ENCODE results near the gene ZDHHC21. TPM values are rescaled to one million over a fixed set of nuclear protein-coding genes. Genes with fewer than 3 reads are reported as not detected.

Gene ZDHHC21
- total and polyA plus RNA-seq, 8 donors: 2.8 to 7.2 (median 3.8) TPM

GRCh38 chr9:14561929-14562405 lies 131.3 kb downstream of the ZDHHC21 start:
- peak overlapping the region in 3 of 4 donors; percentile 12 to 54 (median 41) for H3K27ac ChIP-seq
- H3K27me3 ChIP-seq: no peaks in the 10 kb centered on the region
- H3K4me3 ChIP-seq: no peak overlapping the region
- DNase-seq: peak in 3 of 6 donors; percentile 18 to 68 (median 22)
- TF ChIP-seq CTCF (IDR thresholded peaks at IDR 0.05): no peak
- H3K4me1 ChIP-seq: no peaks in the 10 kb centered on the region
- peak; percentile 35 to 81 (median 64) for ATAC-seq
- WGBS, 2 donors: 24 to 31% methylated on average over 9 of the region's 9 CpGs
- intact Hi-C loops (cut with DNase I): no loop called here
- H3K9me3 ChIP-seq: no peaks in the 10 kb centered on the region
- no peaks in the 10 kb centered on the region for H3K36me3 ChIP-seq
- no peak for FAIRE-seq

Other genes starting within 250 kb of the ZDHHC21 start
- not detected for gene CER1, start 29.3 kb upstream of the ZDHHC21 start, total RNA-seq
- gene CER1, start 29.3 kb upstream of the ZDHHC21 start, polyA plus RNA-seq: under 1 TPM in 1 of 2 donors, not detected in 1; 0.12 TPM
- 10 to 100 TPM in 2 of 6 donors, 1 to 10 TPM in 4; 4.6 to 19.8 (median 7.4) TPM for gene FREM1, start 217.0 kb upstream of the ZDHHC21 start, total RNA-seq
- gene FREM1, start 217.0 kb upstream of the ZDHHC21 start, polyA plus RNA-seq: 10 to 100 TPM in 1 of 2 donors, 1 to 10 TPM in 1; 8.4 to 15.4 TPM